ENCODE measurements around the gene PALS1. TPM values are rescaled to one million over a fixed set of nuclear protein-coding genes. Genes with fewer than 3 reads are reported as not detected.

PALS1 gene
- total RNA-seq, 4 donors from 2014 or later = 9.2 to 20.9 (median 12.9) TPM

GRCh38 chr14:67207810-67208209, 33.4 kb upstream of the PALS1 start:
- no peak for TF ChIP-seq POLR2A (IDR thresholded peaks at IDR 0.05)
- no peak for TF ChIP-seq CTCF (IDR thresholded peaks at IDR 0.05)
- H3K4me3 ChIP-seq (ENCODE audit: low read depth, poor library complexity, severe bottlenecking) = no peak overlapping the region
- DNase-seq (ENCODE audit: low spot score in 2 of 2) = no peak
- intact Hi-C loops (cut with DNase I; ENCODE audit: low total_unique reads) = no loop called here
- 85 to 89% methylated on average over 8 of the region's 8 CpGs for WGBS, 2 donors

DNA sequence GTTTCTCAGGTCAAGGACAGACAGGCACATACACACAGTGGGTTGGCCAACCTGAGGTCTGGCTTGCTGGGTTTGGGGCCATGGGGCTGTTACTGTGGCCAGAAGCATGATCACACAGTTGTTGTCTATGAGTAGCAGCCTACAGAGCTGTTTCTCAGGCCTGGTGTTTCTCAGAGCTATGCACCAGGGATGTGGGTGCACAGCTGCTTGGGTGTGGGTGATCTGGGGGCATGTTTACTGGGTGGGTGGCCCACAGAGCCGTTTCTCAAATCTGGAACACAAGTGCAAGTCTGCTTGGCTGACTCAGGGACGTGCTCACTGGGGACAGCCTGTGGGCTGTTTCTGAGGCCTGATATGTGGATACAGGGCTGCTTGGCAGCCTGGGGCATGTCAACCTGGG, 23.1 kb upstream of the PALS1 start:
- H3K4me3 ChIP-seq (ENCODE audit: low read depth, poor library complexity, severe bottlenecking) = no peak overlapping the region
- 44 to 75% methylated on average over 2 of the region's 2 CpGs for WGBS, 2 donors
- TF ChIP-seq POLR2A (IDR thresholded peaks at IDR 0.05) = no peak
- no peak for TF ChIP-seq CTCF (IDR thresholded peaks at IDR 0.05)
- intact Hi-C loops (cut with DNase I; ENCODE audit: low total_unique reads) = no loop called here
- DNase-seq (ENCODE audit: low spot score in 2 of 2) = no peak

DNA sequence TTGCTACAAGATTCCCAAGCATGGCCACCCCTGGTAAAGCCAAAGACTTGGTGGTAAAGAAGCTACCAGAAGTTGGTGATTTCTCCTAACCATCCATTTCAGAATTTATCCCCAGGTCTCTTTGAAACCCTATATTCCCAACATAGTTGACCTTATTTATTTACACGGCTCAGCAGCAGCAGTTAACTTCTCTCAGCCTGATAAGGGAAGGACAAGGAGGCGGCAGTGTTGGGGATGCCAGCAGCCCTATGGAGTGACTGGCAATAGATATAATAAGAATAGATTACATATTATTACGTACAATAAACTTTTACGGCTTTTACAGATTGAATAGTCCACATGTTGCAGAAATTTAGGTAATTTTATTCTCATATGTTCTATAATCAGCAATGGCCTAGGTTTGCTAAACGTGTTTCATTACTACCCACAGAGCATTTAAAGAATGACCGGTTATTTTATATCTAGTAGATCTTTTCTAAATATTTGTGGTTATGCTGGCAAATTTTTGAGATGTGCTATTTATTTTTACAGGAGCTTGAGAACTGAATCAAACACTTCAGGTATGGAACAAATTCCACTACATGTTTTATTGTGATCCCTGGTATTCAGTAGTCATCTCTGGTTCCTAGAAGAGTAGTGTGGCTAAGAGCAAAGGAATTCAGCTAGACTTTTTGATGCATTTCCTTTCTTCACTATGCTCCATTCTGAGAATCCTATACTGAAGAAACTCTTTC, 19.8 kb upstream of the PALS1 start:
- intact Hi-C loops (cut with DNase I; ENCODE audit: low total_unique reads) = no loop called here
- no peak overlapping the region for H3K4me3 ChIP-seq (ENCODE audit: low read depth, poor library complexity, severe bottlenecking)
- DNase-seq (ENCODE audit: low spot score in 2 of 2) = no peak
- WGBS, 2 donors = 86% methylated on average over 6 of the region's 6 CpGs
- TF ChIP-seq CTCF (IDR thresholded peaks at IDR 0.05) (no peak), POLR2A (IDR thresholded peaks at IDR 0.05) (no peak)

GRCh38 chr14:67221982-67222328, 19.3 kb upstream of the PALS1 start:
- TF ChIP-seq POLR2A (IDR thresholded peaks at IDR 0.05) = no peak
- no peak for TF ChIP-seq CTCF (IDR thresholded peaks at IDR 0.05)
- no peak for DNase-seq (ENCODE audit: low spot score in 2 of 2)
- intact Hi-C loops (cut with DNase I; ENCODE audit: low total_unique reads) = no loop called here
- WGBS, 2 donors = 89 to 93% methylated on average over 4 of the region's 4 CpGs
- H3K4me3 ChIP-seq (ENCODE audit: low read depth, poor library complexity, severe bottlenecking) = no peak overlapping the region

DNA sequence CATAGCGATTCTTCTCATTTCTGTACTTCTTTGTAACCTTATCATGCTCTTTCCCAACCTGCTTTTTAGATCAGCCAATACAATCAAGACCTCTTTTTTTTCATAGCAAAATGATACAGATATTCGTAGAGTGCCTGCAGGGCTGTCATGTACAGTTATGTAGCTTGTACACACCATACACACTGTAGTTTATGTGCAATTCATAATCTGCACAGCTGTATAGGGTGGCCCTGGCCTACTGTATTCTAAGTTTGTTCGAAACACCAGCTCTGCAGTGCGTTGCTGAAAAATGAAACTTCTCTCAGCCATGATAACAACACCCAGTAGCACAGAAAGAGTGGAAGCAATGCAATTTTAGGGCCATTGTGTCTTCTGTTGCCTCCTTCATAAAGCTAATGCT, 15.7 kb upstream of the PALS1 start:
- 84 to 92% methylated on average over 4 of the region's 4 CpGs for WGBS, 2 donors
- no peak overlapping the region for H3K4me3 ChIP-seq (ENCODE audit: low read depth, poor library complexity, severe bottlenecking)
- intact Hi-C loops (cut with DNase I; ENCODE audit: low total_unique reads) = no loop called here
- no peak for DNase-seq (ENCODE audit: low spot score in 2 of 2)
- TF ChIP-seq CTCF (IDR thresholded peaks at IDR 0.05) (no peak), POLR2A (IDR thresholded peaks at IDR 0.05) (no peak)

All from lower leg skin (tissue), 4 donors.